K562 (cell line): ENCODE data around the gene SNRPA. TPM values are rescaled to one million over a fixed set of nuclear protein-coding genes. Genes with fewer than 3 reads are reported as not detected.
A peak's percentile ranks its signal among the peaks of the same experiment; 100 is the strongest.

ENCODE experiments used
- ATAC-seq: fragments of 200-7000 bp; cut with Tn5 transposase; 3 replicates; pipeline ENCODE4 v1.9.1; 2020; ENCODE audit warnings: moderate library complexity
- BruUV-seq: library from RNA; stranded (reverse); fragments of 400-500 nt; replicated peaks from 2 replicates; lab custom pipeline; 2021; lab: Mats Ljungman, UMichigan
- CTCF ChIA-PET: fragments of 300-600 bp; formaldehyde crosslinking; extraction: SDS; loops from one replicate; lab custom pipeline; 2021; ENCODE audit warnings: low intra/inter-chr PET ratio; lab: Yijun Ruan, JAX
- POLR2A ChIA-PET: fragments of 300-600, 350-650 bp; sonication (Branson Sonifier 250); formaldehyde crosslinking; extraction: SDS; loops from one replicate; lab custom pipeline; 2021; ENCODE audit warnings: antibody characterized with exemption, inconsistent platforms; lab: Yijun Ruan, JAX
- DNase-seq, 4 experiments: peaks; one replicate each; pipeline versions ENCODE4 v3.0.0 to v3.0.0-alpha.2; 2011 to 2018; ENCODE audit warnings: low spot score in 3 of 4, mixed read lengths in 3 of 4; ENCODE audit errors: extremely low read depth in 1 of 4
- FAIRE-seq: peaks from 2 replicates; lab custom pipeline; 2011; peaks lifted over from hg19 to GRCh38; lab: Jason Lieb, UNC
- H2AFZ ChIP-seq: 2 replicates; pipeline ENCODE4 v1.6.0; 2011; ENCODE audit warnings: low read depth, low read length, control low read depth, inconsistent platforms
- H3K27ac ChIP-seq: fragments of 200-600 bp; 3 replicates; pipeline ENCODE4 v1.8.0; 2011; ENCODE audit warnings: low read depth, mild to moderate bottlenecking, control low read depth, inconsistent platforms, low read length, moderate library complexity, mixed read lengths; ENCODE audit errors: extremely low read depth
- H3K27me3 ChIP-seq, 2 experiments: fragments of 300-600 bp in 1 of 2; 2 replicates in 1 of 2; 3 replicates in 1 of 2; pipeline versions ENCODE4 v1.6.0 to v1.8.0; 2011; ENCODE audit warnings: inconsistent platforms in 2 of 2, low read length in 2 of 2, mild to moderate bottlenecking in 1 of 2, mixed read lengths in 1 of 2, moderate library complexity in 1 of 2; ENCODE audit not compliant: control insufficient read depth in 2 of 2, insufficient read depth in 2 of 2
- H3K36me3 ChIP-seq: fragments of 300-600 bp; 3 replicates; pipeline ENCODE4 v1.8.0; 2011; ENCODE audit warnings: mild to moderate bottlenecking, low read length, inconsistent platforms; ENCODE audit not compliant: control insufficient read depth, insufficient read depth
- H3K4me1 ChIP-seq, 2 experiments: fragments of 200-600 bp in 1 of 2; replicated peaks in 1 of 2; 2 replicates in 1 of 2; 3 replicates in 1 of 2; pipeline versions ENCODE4 v1.5.1 to v1.8.0; 2011; ENCODE audit warnings: inconsistent platforms in 2 of 2, low read length in 2 of 2, mild to moderate bottlenecking in 1 of 2, mixed read lengths in 1 of 2, moderate library complexity in 1 of 2; ENCODE audit not compliant: control insufficient read depth in 2 of 2, insufficient read depth in 2 of 2
- H3K4me2 ChIP-seq: 2 replicates; pipeline ENCODE4 v1.6.1; 2011; ENCODE audit warnings: low read length, control low read depth, inconsistent platforms, mixed read lengths; ENCODE audit not compliant: insufficient read depth
- H3K4me3 ChIP-seq: fragments of 200-600 bp; sonication (generic), shearing (Covaris generic); 2 replicates; pipeline ENCODE4 v1.5.1; 2016; ENCODE audit warnings: control low read depth, inconsistent platforms
- H3K79me2 ChIP-seq: fragments of 200-600 bp; 3 replicates; pipeline ENCODE4 v1.8.0; 2011; ENCODE audit warnings: low read length, inconsistent platforms; ENCODE audit not compliant: control insufficient read depth, insufficient read depth
- H3K9ac ChIP-seq, 2 experiments: 2 replicates each; pipeline versions ENCODE4 v1.6.0 to v1.6.1; 2011; ENCODE audit warnings: low read depth in 2 of 2, low read length in 2 of 2, control low read depth in 1 of 2, inconsistent platforms in 1 of 2, mild to moderate bottlenecking in 1 of 2, mixed read lengths in 1 of 2; ENCODE audit not compliant: insufficient read depth in 1 of 2
- H3K9me1 ChIP-seq: one replicate; pipeline ENCODE4 v1.6.0; 2011; ENCODE audit warnings: inconsistent platforms, mild to moderate bottlenecking, low read length, moderate library complexity; ENCODE audit not compliant: control insufficient read depth, insufficient read depth
- H3K9me3 ChIP-seq: replicated peaks from 2 replicates; pipeline ENCODE4 v1.5.1; 2011; ENCODE audit warnings: low read depth, low read length, inconsistent platforms; ENCODE audit not compliant: control insufficient read depth, insufficient read depth
- H4K20me1 ChIP-seq: replicated peaks from 2 replicates; pipeline ENCODE4 v1.6.1; 2011; ENCODE audit warnings: low read length, inconsistent platforms, mixed read lengths; ENCODE audit not compliant: control insufficient read depth, insufficient read depth
- HDAC2 ChIP-seq: fragments of 450-650 bp; IDR thresholded peaks from 2 replicates; pipeline ENCODE4 v1.6.1; 2016; ENCODE audit warnings: mild to moderate bottlenecking
- HMGN3 ChIP-seq: IDR thresholded peaks from 2 replicates; pipeline ENCODE4 v1.6.1; 2011; ENCODE audit warnings: borderline replicate concordance, low read depth, mild to moderate bottlenecking, mixed read lengths, low read length; ENCODE audit not compliant: insufficient read length; ENCODE audit errors: extremely low read depth
- MGA ChIP-seq: fragments of 450-650 bp; IDR thresholded peaks from 2 replicates; pipeline ENCODE4 v1.6.1; 2016; ENCODE audit warnings: mild to moderate bottlenecking, moderate library complexity
- SMARCA4 ChIP-seq: fragments of 450-650 bp; IDR thresholded peaks from 2 replicates; pipeline ENCODE4 v1.6.1; 2016
- SMARCA5 ChIP-seq: fragments of 450-650 bp; IDR thresholded peaks from 2 replicates; pipeline ENCODE4 v1.6.1; 2016
- SP1 ChIP-seq: sonication (generic); formaldehyde crosslinking; IDR thresholded peaks from 2 replicates; pipeline ENCODE4 v1.8.1; 2022; ENCODE audit warnings: mild to moderate bottlenecking, missing genetic modification reagents
- ZNF174 ChIP-seq: fragments of 250-450 bp; sonication (Bioruptor Pico); IDR thresholded peaks from 2 replicates; pipeline ENCODE4 v1.4.0; 2020; ENCODE audit warnings: mild to moderate bottlenecking
- ZNF830 ChIP-seq: fragments of 250-450 bp; sonication (Bioruptor Pico); IDR thresholded peaks from 2 replicates; pipeline ENCODE4 v1.5.0; 2021; ENCODE audit warnings: mild to moderate bottlenecking
- WGBS: fragments of 100-300 bp; shearing (Covaris generic); methylation state at CpG from one replicate; pipeline ENCODE4 v1.1.6; 2016; ENCODE audit warnings: low coverage, mixed read lengths; ENCODE audit not compliant: insufficient coverage; ENCODE audit errors: missing lambda C conversion rate; 5-methylcytosine and 5-hydroxymethylcytosine counted together
- in situ Hi-C: fragments of 300-500 bp; cut with MboI; formaldehyde crosslinking; loops from 4 replicates; pipeline ENCODE4 v1.15.0; 2018; ENCODE audit warnings: inconsistent platforms, mixed read lengths
- intact Hi-C: fragments of 100-400 bp; cut with micrococcal nuclease; formaldehyde crosslinking; loops from 2 replicates; pipeline ENCODE4 v1.14.2; 2022
- polyA plus RNA-seq, 8 experiments: library from polyadenylated mRNA; depleted of rRNA in 4 of 8; stranded (reverse) in 5 of 8; unstranded in 3 of 8; fragments of >200 nt; fragmentation: Nextera tagmentation in 2 of 8; fragmentation: Illumina TruSeq in 1 of 8; extraction: Ambion mirVana in 2 of 8; extraction: Trizol in 1 of 8; gene quantifications; 2 replicates each; pipeline versions ENCODE4 v1.2.1 to v1.2.3, GENCODE V29; 2011 to 2014; ENCODE audit warnings: inconsistent platforms in 1 of 8, missing spikeins in 1 of 8
- total RNA-seq, 7 experiments: library from RNA; depleted of rRNA in 6 of 7; stranded (reverse); fragments of >200 nt in 6 of 7; fragmentation: Illumina TruSeq in 2 of 7; extraction: Trizol in 2 of 7; gene quantifications; 2 replicates each; pipeline versions ENCODE4 v1.2.1 to v1.2.3, GENCODE V29; 2011 to 2021; ENCODE audit warnings: low replicate concordance in 1 of 7
- TF ChIP-seq, protein P1 (sequence below), 2 experiments: fragments of 250-450 bp in 1 of 2; fragments of 450-650 bp in 1 of 2; sonication (Bioruptor Pico) in 1 of 2; IDR thresholded peaks; 2 replicates each; pipeline versions ENCODE4 v1.6.1 to v1.8.0; 2016 to 2021; ENCODE audit warnings: mild to moderate bottlenecking in 2 of 2, moderate library complexity in 2 of 2, missing compliant biosample characterization in 1 of 2, missing genetic modification characterization in 1 of 2

SNRPA gene
- total and polyA plus RNA-seq, 9 of the 15 experiments (the other 6 are each of a cell fraction or from before 2014, with no cell fraction given) = 16.3 to 311 (median 193) TPM

- TF ChIP-seq, protein P1, sequence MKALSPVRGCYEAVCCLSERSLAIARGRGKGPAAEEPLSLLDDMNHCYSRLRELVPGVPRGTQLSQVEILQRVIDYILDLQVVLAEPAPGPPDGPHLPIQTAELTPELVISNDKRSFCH (CRISPR knock-in tag; IDR thresholded peaks at IDR 0.05) = no peak
- TF ChIP-seq, protein P1 (tag; IDR thresholded peaks at IDR 0.05) = no peak
- TF ChIP-seq SMARCA4 (no peak; the same call in 1 of the 2 replicates), HMGN3 (peak; percentile 0), HDAC2 (peak; percentile 95), SMARCA5 (peak; percentile 95)
- TF ChIP-seq, all 486 proteins: peak for 52
Observed at GRCh38 chr19:40776932-40777644, 26.1 kb downstream of the SNRPA start (continued).

- no peaks in the 10 kb centered on the region for H3K9me1 ChIP-seq
- no peaks in the 10 kb centered on the region for H3K79me2 ChIP-seq
- ATAC-seq = no peak
- no peak for DNase-seq
- H3K27ac ChIP-seq = peak overlapping the region; percentile 90
- intact Hi-C loops = no loop called here
- H3K36me3 ChIP-seq = no peaks in the 10 kb centered on the region
- BruUV-seq = no TSS peak
- peak overlapping the region; percentile 84 for H3K4me3 ChIP-seq
- peak overlapping the region; percentile 53 to 82; a peak in 3 of 4 replicates for H3K9ac ChIP-seq
- ChIA-PET CTCF (no interaction called here), POLR2A (interaction anchor here (0.6 to 3.1 kb wide), 18 partner anchors 9 to 441 kb away, joined by 3 to 26 read pairs (median 6); partner anchors contain the start of genes ACTMAP, AXL, EGLN2 and SNRPA)
- no peaks in the 10 kb centered on the region for H4K20me1 ChIP-seq
- H3K9me3 ChIP-seq = no peaks in the 10 kb centered on the region
- H3K4me1 ChIP-seq = peaks cover 12 to 18% of the 10 kb centered on the region in 2 experiments; a peak in 3 of 5 replicates
- peak overlapping the region; percentile 97 for H2AFZ ChIP-seq
- WGBS = 0% methylated on average over 10 of the region's 10 CpGs
- H3K4me2 ChIP-seq = peak overlapping the region; percentile 100
- in situ Hi-C loops = no loop called here
- FAIRE-seq = no peak
- H3K27me3 ChIP-seq = no peaks in the 10 kb centered on the region
- TF ChIP-seq MGA = no peak
- TF ChIP-seq ZNF174 = no peak
- TF ChIP-seq ZNF830 (CRISPR knock-in tag) = no peak
- TF ChIP-seq SP1 = no peak
Observed at GRCh38 chr19:40777645-40777936, 26.6 kb downstream of the SNRPA start.
